Measurements from ENCODE around the gene FLYWCH2. TPM values are rescaled to one million over a fixed set of nuclear protein-coding genes. Genes with fewer than 3 reads are reported as not detected.
"Not testable (repeated sequence)": the region's sequence is repeated elsewhere in the genome, so short reads cannot be mapped to it uniquely, and the experiment has no call there.

FLYWCH2 gene
- total and polyA plus RNA-seq, 2 of the 8 experiments (the other 6 are each of a cell fraction or from before 2014, with no cell fraction given), result 16.4 to 30.7 TPM

GRCh38 chr16:2928151-2928550, 45.1 kb downstream of the FLYWCH2 start:
- H2BK15ac ChIP-seq (ENCODE audit: low read length); H3K4me3 ChIP-seq (ENCODE audit: extremely low read depth in 1 of 4, insufficient read depth in 2 of 4, low read depth in 3 of 4, low read length in 4 of 4); H3K56ac ChIP-seq (replicated peaks; ENCODE audit: insufficient read length, low read depth, low read length); H2BK120ac ChIP-seq (replicated peaks; ENCODE audit: low read depth, low read length); H4K20me1 ChIP-seq (replicated peaks in 1 of 2; ENCODE audit: control insufficient read depth in 1 of 2, insufficient read depth in 2 of 2, low read length in 2 of 2); H3K27me3 ChIP-seq (replicated peaks in 1 of 4; ENCODE audit: control insufficient read depth in 3 of 4, extremely low read depth in 1 of 4, insufficient read depth in 3 of 4, low read length in 3 of 4); H3K79me2 ChIP-seq (ENCODE audit: control insufficient read depth in 1 of 2, insufficient read depth in 2 of 2, low read length in 2 of 2); H3K23ac ChIP-seq (ENCODE audit: insufficient read length); H3K9me3 ChIP-seq (ENCODE audit: insufficient read depth in 2 of 2, low read depth in 1 of 2, low read length in 1 of 2); H2BK20ac ChIP-seq (ENCODE audit: low read length); DNase-seq (ENCODE audit: low read depth in 1 of 2, low spot score in 2 of 2); H2BK12ac ChIP-seq (ENCODE audit: low read depth, low read length); H4K91ac ChIP-seq (replicated peaks; ENCODE audit: insufficient read length, low read length); H3K18ac ChIP-seq (ENCODE audit: extremely low read depth, low read length); H4K5ac ChIP-seq (ENCODE audit: insufficient read length, low read depth, low read length); H2AFZ ChIP-seq (ENCODE audit: low read length); H3K4me2 ChIP-seq (ENCODE audit: insufficient read depth in 1 of 2, low read depth in 2 of 2, low read length in 2 of 2); FAIRE-seq; H3K36me3 ChIP-seq (ENCODE audit: control insufficient read depth in 2 of 4, insufficient read depth in 4 of 4, low read length in 3 of 4); H2BK5ac ChIP-seq (ENCODE audit: low read depth, low read length); H3K27ac ChIP-seq (ENCODE audit: low read depth, low read length); H4K8ac ChIP-seq (ENCODE audit: extremely low read depth, insufficient read depth, low read length); H3K14ac ChIP-seq (ENCODE audit: insufficient read length); H3K4ac ChIP-seq (replicated peaks; ENCODE audit: insufficient read length, low read depth, low read length); H3K79me1 ChIP-seq (ENCODE audit: low read depth, low read length); H2AK5ac ChIP-seq (ENCODE audit: low read depth, low read length); H3K23me2 ChIP-seq (ENCODE audit: low read depth, low read length); H3K9ac ChIP-seq (replicated peaks in 1 of 4; ENCODE audit: extremely low read depth in 1 of 4, low read depth in 3 of 4, low read length in 3 of 4): not testable (repeated sequence)
- peak; percentile 35; the same call in 1 of the 2 replicates for TF ChIP-seq TCF12 (IDR thresholded peaks at IDR 0.05; ENCODE audit: low read depth, low read length)
- 0 out of 2 replicates have a peak, but pooled peaks have one; percentile 13 for TF ChIP-seq SP1 (IDR thresholded peaks at IDR 0.05; ENCODE audit: low read depth, low read length)
- H3K4me1 ChIP-seq (replicated peaks in 1 of 4; ENCODE audit: control insufficient read depth in 3 of 4, insufficient read depth in 4 of 4, low read length in 3 of 4), result peaks cover 4 to 15% (median 10%) of the 10 kb centered on the region in 4 experiments
- POLR2A ChIA-PET (ENCODE audit: partially characterized antibody), result interaction anchor here (0.8 to 1.3 kb wide), 4 partner anchors 28 to 89 kb away, joined by 3 to 4 read pairs (median 3); partner anchors contain the start of gene KREMEN2
- CTCF ChIA-PET (ENCODE audit: partially characterized antibody), result interaction anchor here (0.7 to 10.4 kb wide), 13 partner anchors 9 to 86 kb away, joined by 3 to 98 read pairs (median 7); partner anchors contain the start of gene FLYWCH1
- 74% methylated on average over 4 of the region's 4 CpGs; no CpG with 5 or more reads in 1 of the 2 experiments for WGBS, 2 experiments (ENCODE audit: extremely low coverage in 1 of 2, insufficient coverage in 1 of 2, insufficient read length in 1 of 2, insufficient replicate concordance in 2 of 2, low coverage in 1 of 2, low lambda C conversion rate in 2 of 2, missing lambda C conversion rate in 1 of 2)
